ENCODE results near the gene CNTNAP5. TPM values are rescaled to one million over a fixed set of nuclear protein-coding genes. Genes with fewer than 3 reads are reported as not detected.

The CNTNAP5 gene
- total RNA-seq, 1 donor from 2014 or later: 5.0 TPM

DNA sequence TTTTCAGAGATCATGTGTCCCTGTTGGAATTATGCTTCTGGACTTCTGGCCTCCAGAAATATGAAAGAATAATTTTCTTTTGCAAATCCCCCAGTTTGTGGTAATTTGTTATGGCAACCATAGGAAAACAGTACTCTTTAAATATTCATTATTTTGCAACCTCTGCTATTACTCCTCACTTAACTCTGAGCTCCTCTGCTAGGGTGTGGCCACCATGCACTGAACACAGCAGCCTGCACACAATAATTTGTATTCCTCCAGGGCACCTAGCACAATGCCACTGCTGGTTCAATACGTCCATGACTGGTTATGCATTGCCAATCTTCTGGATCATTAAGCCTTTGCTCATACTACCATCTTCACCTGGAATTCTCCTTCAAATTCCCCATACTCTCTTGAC is 232.0 kb downstream of the CNTNAP5 start:
- Mint-ChIP-seq H3K27ac (no peak overlapping the region), H3K4me1 (ENCODE audit: unreplicated experiment) (no peaks in the 10 kb centered on the region), H3K27me3 (no peaks in the 10 kb centered on the region), H3K9me3 (no peaks in the 10 kb centered on the region), H3K36me3 (no peaks in the 10 kb centered on the region), H3K4me3 (no peak overlapping the region)
- TF ChIP-seq, protein P1, sequence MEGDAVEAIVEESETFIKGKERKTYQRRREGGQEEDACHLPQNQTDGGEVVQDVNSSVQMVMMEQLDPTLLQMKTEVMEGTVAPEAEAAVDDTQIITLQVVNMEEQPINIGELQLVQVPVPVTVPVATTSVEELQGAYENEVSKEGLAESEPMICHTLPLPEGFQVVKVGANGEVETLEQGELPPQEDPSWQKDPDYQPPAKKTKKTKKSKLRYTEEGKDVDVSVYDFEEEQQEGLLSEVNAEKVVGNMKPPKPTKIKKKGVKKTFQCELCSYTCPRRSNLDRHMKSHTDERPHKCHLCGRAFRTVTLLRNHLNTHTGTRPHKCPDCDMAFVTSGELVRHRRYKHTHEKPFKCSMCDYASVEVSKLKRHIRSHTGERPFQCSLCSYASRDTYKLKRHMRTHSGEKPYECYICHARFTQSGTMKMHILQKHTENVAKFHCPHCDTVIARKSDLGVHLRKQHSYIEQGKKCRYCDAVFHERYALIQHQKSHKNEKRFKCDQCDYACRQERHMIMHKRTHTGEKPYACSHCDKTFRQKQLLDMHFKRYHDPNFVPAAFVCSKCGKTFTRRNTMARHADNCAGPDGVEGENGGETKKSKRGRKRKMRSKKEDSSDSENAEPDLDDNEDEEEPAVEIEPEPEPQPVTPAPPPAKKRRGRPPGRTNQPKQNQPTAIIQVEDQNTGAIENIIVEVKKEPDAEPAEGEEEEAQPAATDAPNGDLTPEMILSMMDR (conservative IDR thresholded peaks at IDR 0.05): no peak
- no peak for DNase-seq (ENCODE audit: extremely low spot score, unreplicated experiment)

DNA sequence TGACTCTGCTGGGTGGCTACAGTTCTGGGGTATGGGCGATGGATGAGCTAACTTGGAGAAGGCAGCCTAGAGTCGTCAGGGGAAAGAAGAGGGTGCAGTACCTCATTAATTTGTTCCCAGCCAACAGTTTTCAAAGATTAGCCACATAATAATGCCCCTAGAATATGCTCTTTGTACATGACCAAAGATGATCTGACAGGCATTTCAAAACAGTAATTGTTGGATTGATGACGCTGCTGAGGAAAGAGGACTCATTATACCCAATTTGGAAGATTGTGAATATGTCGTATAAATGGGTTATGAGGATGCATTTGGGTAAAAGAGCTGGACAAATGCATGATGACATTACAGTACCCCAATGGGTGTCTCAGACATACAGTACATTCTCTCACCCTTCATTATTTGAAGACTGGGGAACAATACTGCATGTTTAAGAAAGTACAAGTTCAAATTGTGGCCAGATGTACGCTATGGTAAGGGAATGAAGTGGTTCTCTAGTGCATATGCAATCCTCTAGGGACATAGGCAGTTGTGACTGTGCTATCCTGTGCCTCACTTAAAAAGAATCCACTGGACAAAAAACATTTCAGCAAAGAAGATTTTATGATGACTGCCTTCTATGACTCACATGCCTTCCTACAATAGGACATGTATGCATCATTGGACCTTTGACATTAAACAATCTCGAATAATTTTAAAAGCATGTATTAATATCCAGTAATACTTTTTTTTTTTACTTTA is 233.2 kb downstream of the CNTNAP5 start:
- H3K4me3 Mint-ChIP-seq: no peak overlapping the region
- H3K4me1 Mint-ChIP-seq (ENCODE audit: unreplicated experiment): no peaks in the 10 kb centered on the region
- no peaks in the 10 kb centered on the region for H3K27me3 Mint-ChIP-seq
- DNase-seq (ENCODE audit: extremely low spot score, unreplicated experiment): no peak
- H3K9me3 Mint-ChIP-seq: no peaks in the 10 kb centered on the region
- TF ChIP-seq, protein P1 (conservative IDR thresholded peaks at IDR 0.05): no peak
- no peaks in the 10 kb centered on the region for H3K36me3 Mint-ChIP-seq
- H3K27ac Mint-ChIP-seq: no peak overlapping the region

DNA sequence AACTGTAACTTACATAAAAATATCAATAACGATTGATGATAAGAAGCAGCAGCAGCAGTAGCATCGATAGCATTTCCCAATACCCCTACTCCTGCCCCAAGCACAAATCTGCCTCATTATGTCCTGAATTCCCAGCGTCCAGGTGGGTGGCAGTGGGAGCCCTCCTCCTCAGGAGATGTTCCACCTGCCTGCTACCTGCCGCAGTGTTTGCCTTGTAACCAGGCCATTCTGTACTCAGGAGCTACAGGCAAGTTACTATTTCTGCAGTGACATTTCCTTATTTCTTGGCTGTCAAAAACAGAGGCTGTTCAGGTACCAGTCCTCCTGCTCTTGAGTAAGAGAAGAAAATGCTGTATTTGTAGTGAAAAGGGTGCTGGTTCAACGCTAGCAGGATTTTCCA is 236.4 kb downstream of the CNTNAP5 start:
- H3K36me3 Mint-ChIP-seq: no peaks in the 10 kb centered on the region
- H3K9me3 Mint-ChIP-seq: no peaks in the 10 kb centered on the region
- no peak overlapping the region for H3K4me3 Mint-ChIP-seq
- no peaks in the 10 kb centered on the region for H3K4me1 Mint-ChIP-seq (ENCODE audit: unreplicated experiment)
- DNase-seq (ENCODE audit: extremely low spot score, unreplicated experiment): no peak
- no peak overlapping the region for H3K27ac Mint-ChIP-seq
- H3K27me3 Mint-ChIP-seq: no peaks in the 10 kb centered on the region
- TF ChIP-seq, protein P1 (conservative IDR thresholded peaks at IDR 0.05): no peak

DNA sequence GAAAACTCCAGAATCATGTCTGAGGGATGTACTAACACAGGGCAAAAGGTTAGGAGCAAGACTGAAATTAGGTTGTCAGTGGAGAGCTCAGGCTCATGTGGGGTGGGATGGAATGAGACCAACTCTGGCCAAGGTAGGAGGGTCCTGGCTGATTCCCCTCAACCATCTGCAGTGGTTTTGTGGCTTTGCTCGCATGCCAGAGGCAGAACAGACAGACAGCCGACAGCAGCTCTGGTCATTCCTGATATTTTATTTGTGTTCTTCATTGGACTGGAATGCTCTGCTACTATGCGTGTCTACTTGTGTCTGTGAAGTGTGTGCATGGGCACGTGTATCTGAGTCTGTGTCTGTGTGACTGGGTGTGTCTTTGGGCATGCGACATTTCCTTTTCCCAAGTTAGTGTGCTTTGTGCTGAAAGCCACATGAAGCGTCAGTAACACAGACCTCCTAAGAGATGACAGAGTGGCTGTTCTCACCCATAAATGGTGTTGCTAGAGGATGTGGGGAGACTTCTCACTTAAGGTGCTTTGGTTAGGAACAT is 239.5 kb downstream of the CNTNAP5 start:
- Mint-ChIP-seq H3K27me3 (no peaks in the 10 kb centered on the region), H3K4me1 (ENCODE audit: unreplicated experiment) (no peaks in the 10 kb centered on the region), H3K27ac (no peak overlapping the region), H3K36me3 (no peaks in the 10 kb centered on the region), H3K4me3 (no peak overlapping the region), H3K9me3 (no peaks in the 10 kb centered on the region)
- TF ChIP-seq, protein P1 (conservative IDR thresholded peaks at IDR 0.05): no peak
- no peak for DNase-seq (ENCODE audit: extremely low spot score, unreplicated experiment)

DNA sequence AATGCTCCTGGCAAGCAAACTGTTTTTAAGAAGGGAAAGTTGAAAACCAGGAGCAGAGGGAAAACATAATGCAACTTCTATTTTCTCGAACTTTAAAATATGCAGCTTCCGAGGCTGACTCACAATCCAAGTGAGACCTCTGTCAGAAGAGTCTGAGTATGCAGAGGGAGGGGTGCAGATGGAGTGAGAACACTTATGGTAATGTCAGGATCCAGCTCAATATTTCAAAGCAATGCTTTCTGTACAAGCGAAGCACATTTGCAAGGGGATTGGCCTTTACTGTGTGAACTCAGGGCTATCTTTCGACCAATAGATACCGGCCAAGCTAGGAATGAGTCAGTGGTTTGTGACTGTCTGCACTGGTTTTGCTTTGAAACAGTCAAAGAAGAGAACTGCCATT is 242.7 kb downstream of the CNTNAP5 start:
- H3K27ac Mint-ChIP-seq: no peak overlapping the region
- no peaks in the 10 kb centered on the region for H3K4me1 Mint-ChIP-seq (ENCODE audit: unreplicated experiment)
- TF ChIP-seq, protein P1 (conservative IDR thresholded peaks at IDR 0.05): no peak
- no peaks in the 10 kb centered on the region for H3K9me3 Mint-ChIP-seq
- no peak for DNase-seq (ENCODE audit: extremely low spot score, unreplicated experiment)
- H3K36me3 Mint-ChIP-seq: no peaks in the 10 kb centered on the region
- H3K4me3 Mint-ChIP-seq: no peak overlapping the region
- H3K27me3 Mint-ChIP-seq: no peaks in the 10 kb centered on the region

All from type B pancreatic cell (in vitro differentiated cells).